ENCODE data around the gene RAD51B. TPM values are rescaled to one million over a fixed set of nuclear protein-coding genes. Genes with fewer than 3 reads are reported as not detected.

The RAD51B gene
- total and polyA plus RNA-seq, 9 of the 15 experiments (the other 6 are each of a cell fraction or from before 2014, with no cell fraction given) = 8.5 to 17.3 (median 11.3) TPM

- TF ChIP-seq AFF1 (IDR thresholded peaks at IDR 0.05; ENCODE audit: low read depth in 1 of 2, partially characterized antibody in 2 of 2) (no peak), GMEB1 (CRISPR knock-in tag; IDR thresholded peaks at IDR 0.05) (no peak), CBFA2T3 (IDR thresholded peaks at IDR 0.05) (peak; percentile 40; the same call in 1 of the 2 replicates), RNF219 (CRISPR knock-in tag; IDR thresholded peaks at IDR 0.05) (no peak), MTF1 (CRISPR knock-in tag; IDR thresholded peaks at IDR 0.05; ENCODE audit: borderline replicate concordance) (no peak), ESRRA (IDR thresholded peaks at IDR 0.05; ENCODE audit: borderline replicate concordance, low read depth) (no peak), ZKSCAN8 (CRISPR knock-in tag; IDR thresholded peaks at IDR 0.05) (no peak), GATA2 (CRISPR knock-in tag; IDR thresholded peaks at IDR 0.05) (no peak), ETV1 (tag; conservative IDR thresholded peaks at IDR 0.05; ENCODE audit: low read depth) (no peak), NFIX (CRISPR knock-in tag; IDR thresholded peaks at IDR 0.05; ENCODE audit: low read depth) (no peak), ZNF354B (CRISPR knock-in tag; IDR thresholded peaks at IDR 0.05) (no peak), U2AF1 (optimal IDR thresholded peaks at IDR 0.05; ENCODE audit: low read depth, low read length) (no peak), ZC3H11A (IDR thresholded peaks at IDR 0.05; ENCODE audit: low read depth, low read length) (no peak), RAD51 (IDR thresholded peaks at IDR 0.05; ENCODE audit: borderline replicate concordance, low read depth) (no peak), HINFP (tag; conservative IDR thresholded peaks at IDR 0.05; ENCODE audit: low read depth) (no peak), IFI16 (CRISPR knock-in tag; IDR thresholded peaks at IDR 0.05) (no peak)
Observed at GRCh38 chr14:68245146-68246073, 425.8 kb downstream of the RAD51B start (continued).

Measured in K562 (cell line).